Psoas muscle (tissue), 8 donors: ENCODE measurements around the gene NAA16. TPM values are rescaled to one million over a fixed set of nuclear protein-coding genes. Genes with fewer than 3 reads are reported as not detected.
"Not testable (repeated sequence)": the region's sequence is repeated elsewhere in the genome, so short reads cannot be mapped to it uniquely, and the experiment has no call there.

Experiments
- ATAC-seq, 4 donors: fragments of 200-7000 bp; cut with Tn5 transposase; one replicate each; pipeline ENCODE4 v1.9.1; 2020; ENCODE audit warnings: moderate library complexity in 3 of 4, mild to moderate bottlenecking in 2 of 4
- DNase-seq, 2 donors: peaks; one replicate each; pipeline ENCODE4 v3.0.0-alpha.2; 2020
- H3K27ac ChIP-seq: fragments of 200-600 bp; one replicate; pipeline ENCODE4 v1.8.0; 2022
- H3K27me3 ChIP-seq, 3 donors: fragments of 200-600 bp in 1 of 3; one replicate each; pipeline versions ENCODE4 v1.6.1 to v1.8.0; 2013 to 2022; ENCODE audit warnings: low read length in 2 of 3, mild to moderate bottlenecking in 2 of 3, moderate library complexity in 1 of 3; ENCODE audit not compliant: insufficient read depth in 3 of 3
- H3K36me3 ChIP-seq, 2 donors: fragments of 200-600 bp in 1 of 2; one replicate each; pipeline versions ENCODE4 v1.6.1 to v1.8.0; 2013 to 2022; ENCODE audit warnings: low read depth in 1 of 2, mild to moderate bottlenecking in 1 of 2, moderate library complexity in 1 of 2; ENCODE audit not compliant: insufficient read depth in 1 of 2
- H3K4me1 ChIP-seq: fragments of 200-600 bp; one replicate; pipeline ENCODE4 v1.8.0; 2022
- H3K4me3 ChIP-seq: fragments of 200-600 bp; one replicate; pipeline ENCODE4 v1.8.0; 2022; ENCODE audit warnings: mild to moderate bottlenecking
- H3K9me3 ChIP-seq: fragments of 200-600 bp; one replicate; pipeline ENCODE4 v1.8.0; 2022
- WGBS, 3 donors: extraction: QIAGEN DNeasy Blood & Tissue Kit; methylation state at CpG; one replicate each; pipeline versions ENCODE4 v1.1.6 to v1.1.7; 2013; 5-methylcytosine and 5-hydroxymethylcytosine counted together
- intact Hi-C, 2 donors: fragments of 100-400 bp; cut with DNase I; formaldehyde crosslinking; loops; one replicate each; pipeline versions ENCODE4 v1.11.0 to v1.14.2; 2022
- polyA plus RNA-seq, 3 donors: library from polyadenylated mRNA; stranded (reverse); fragments of 200-250 nt; gene quantifications; one replicate each; pipeline ENCODE4 v1.2.3, GENCODE V29; 2013
- total RNA-seq, 4 donors: library from RNA; stranded (reverse); fragmentation: NEBNext Ultra II Directional in 2 of 4; extraction: Animal tissue kit (Norgen Biotek cat#: 25700) in 2 of 4; gene quantifications; one replicate each; pipeline versions ENCODE4 v1.2.1 to v1.2.4, GENCODE V29; 2021 to 2023
- TF ChIP-seq, protein P1 (sequence below): fragments of 200-600 bp; IDR thresholded peaks from one replicate; pipeline ENCODE4 v1.8.0; 2022; ENCODE audit warnings: antibody characterized with exemption
- donor health status: healthy with polysubstance abuse.
- donor health status: DM: no; HTN: no; CAD: no; lungs with moderate emphysema.
- donor health status: Bipolar disorder and iron deficiency.
- donor health status: healthy.
- donor health status: DM: yes; HTN: yes; CAD: no.
- donor health status: DM: no; HTN: no; CAD: no.
- donor health status: DM: no; HTN: no; CAD: no.
- donor health status: DM: yes; HTN: yes; CAD: no.

Gene NAA16
- total and polyA plus RNA-seq, 7 donors: 3.5 to 22.3 (median 8.1) TPM

DNA sequence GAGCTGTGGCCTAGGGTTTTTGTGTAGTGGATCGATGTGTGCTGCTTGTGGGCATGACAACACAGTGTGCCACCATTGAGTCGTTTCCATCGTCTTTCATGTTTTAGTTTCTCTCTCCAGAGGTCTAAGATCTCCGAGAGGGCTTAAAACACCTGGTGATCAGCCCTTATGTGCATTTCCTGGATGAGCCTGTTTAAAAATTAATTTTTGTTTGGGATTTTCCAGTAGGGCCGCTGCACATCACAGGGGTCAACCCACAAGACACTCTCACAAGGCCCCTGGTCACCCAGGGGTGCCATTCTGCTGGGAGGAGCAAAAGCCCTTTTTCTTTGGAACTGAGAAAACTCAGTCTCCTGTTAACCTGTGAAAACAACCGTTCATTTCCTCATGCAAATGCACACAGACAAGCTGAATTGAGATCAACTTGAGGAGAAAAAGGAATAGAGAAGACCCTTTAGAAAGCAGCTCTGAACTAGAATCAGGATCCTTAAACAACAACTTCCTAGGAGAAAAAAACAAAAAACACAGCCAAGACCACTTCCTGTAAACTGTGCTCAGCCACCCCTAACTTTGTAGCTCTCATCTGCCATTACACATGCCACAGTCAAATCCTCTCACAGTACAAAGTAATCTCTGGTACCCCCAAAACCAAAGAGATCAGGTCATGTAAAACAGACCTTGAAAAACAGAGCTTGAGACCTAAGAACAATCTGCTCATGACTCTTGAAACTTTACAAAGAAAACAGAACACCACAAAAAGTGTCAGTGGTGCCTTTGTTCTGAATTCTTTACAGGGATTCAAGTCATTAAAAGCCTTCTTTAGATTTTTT lies 39.4 kb upstream of the NAA16 start:
- H3K4me3 ChIP-seq: no peak overlapping the region
- intact Hi-C loops: loop anchor here in 1 of 2 donors (5.0 kb wide), 1 partner anchor 36 kb away; no protein-coding TSS in a partner anchor
- no peak overlapping the region for H3K27ac ChIP-seq
- H3K9me3 ChIP-seq: no peaks in the 10 kb centered on the region
- no peaks in the 10 kb centered on the region for H3K27me3 ChIP-seq
- H3K36me3 ChIP-seq: no peaks in the 10 kb centered on the region
- WGBS, 3 donors: 83 to 92% (median 86%) methylated on average over 6 of the region's 6 CpGs
- ATAC-seq (no peak), DNase-seq (no peak)
- TF ChIP-seq, protein P1, sequence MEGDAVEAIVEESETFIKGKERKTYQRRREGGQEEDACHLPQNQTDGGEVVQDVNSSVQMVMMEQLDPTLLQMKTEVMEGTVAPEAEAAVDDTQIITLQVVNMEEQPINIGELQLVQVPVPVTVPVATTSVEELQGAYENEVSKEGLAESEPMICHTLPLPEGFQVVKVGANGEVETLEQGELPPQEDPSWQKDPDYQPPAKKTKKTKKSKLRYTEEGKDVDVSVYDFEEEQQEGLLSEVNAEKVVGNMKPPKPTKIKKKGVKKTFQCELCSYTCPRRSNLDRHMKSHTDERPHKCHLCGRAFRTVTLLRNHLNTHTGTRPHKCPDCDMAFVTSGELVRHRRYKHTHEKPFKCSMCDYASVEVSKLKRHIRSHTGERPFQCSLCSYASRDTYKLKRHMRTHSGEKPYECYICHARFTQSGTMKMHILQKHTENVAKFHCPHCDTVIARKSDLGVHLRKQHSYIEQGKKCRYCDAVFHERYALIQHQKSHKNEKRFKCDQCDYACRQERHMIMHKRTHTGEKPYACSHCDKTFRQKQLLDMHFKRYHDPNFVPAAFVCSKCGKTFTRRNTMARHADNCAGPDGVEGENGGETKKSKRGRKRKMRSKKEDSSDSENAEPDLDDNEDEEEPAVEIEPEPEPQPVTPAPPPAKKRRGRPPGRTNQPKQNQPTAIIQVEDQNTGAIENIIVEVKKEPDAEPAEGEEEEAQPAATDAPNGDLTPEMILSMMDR: no peak
- H3K4me1 ChIP-seq: no peaks in the 10 kb centered on the region

- no peak for DNase-seq
- H3K36me3 ChIP-seq: no peaks in the 10 kb centered on the region
- H3K27me3 ChIP-seq: no peaks in the 10 kb centered on the region
- WGBS, 3 donors: 77 to 82% (median 78%) methylated on average over 3 of the region's 3 CpGs
- intact Hi-C loops: loop anchor here in 1 of 2 donors (5.0 kb wide), 1 partner anchor 33 kb away; no protein-coding TSS in a partner anchor
- no peaks in the 10 kb centered on the region for H3K9me3 ChIP-seq
- H3K4me3 ChIP-seq: no peak overlapping the region
- H3K27ac ChIP-seq: no peak overlapping the region
- no peak for ATAC-seq
- TF ChIP-seq, protein P1: no peak
- H3K4me1 ChIP-seq: no peaks in the 10 kb centered on the region
Measured at GRCh38 chr13:41273831-41274441, 37.1 kb upstream of the NAA16 start.

DNA sequence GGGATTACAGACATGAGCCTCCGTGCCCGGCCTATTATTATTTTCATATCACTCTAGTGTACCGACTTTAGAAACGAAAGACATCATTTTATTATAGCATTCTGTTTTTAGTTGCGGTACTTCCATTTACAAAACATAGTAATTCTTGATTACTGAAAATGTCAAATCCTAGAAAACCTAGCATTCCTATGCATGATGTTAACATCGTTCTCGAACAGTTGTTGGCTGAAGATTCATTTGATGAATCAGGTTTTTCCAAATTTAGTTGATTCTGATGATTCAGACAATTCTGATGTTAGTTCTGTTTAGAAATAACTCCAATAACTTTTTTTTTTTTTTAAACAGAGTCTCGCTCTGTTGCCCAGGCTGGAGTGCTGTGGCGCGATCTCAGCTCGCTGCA lies 36.2 kb upstream of the NAA16 start:
- no peaks in the 10 kb centered on the region for H3K36me3 ChIP-seq
- WGBS, 3 donors: 92 to 93% (median 93%) methylated on average over 11 of the region's 11 CpGs
- H3K27ac ChIP-seq: no peak overlapping the region
- no peak for DNase-seq
- no peaks in the 10 kb centered on the region for H3K27me3 ChIP-seq
- intact Hi-C loops: loop anchor here in 1 of 2 donors (5.0 kb wide), 1 partner anchor 32 kb away; no protein-coding TSS in a partner anchor
- TF ChIP-seq, protein P1: no peak
- H3K4me1 ChIP-seq: no peaks in the 10 kb centered on the region
- no peak overlapping the region for H3K4me3 ChIP-seq
- ATAC-seq: no peak
- H3K9me3 ChIP-seq: no peaks in the 10 kb centered on the region

GRCh38 chr13:41276824-41277223 lies 34.2 kb upstream of the NAA16 start:
- ATAC-seq: no peak
- no peak for DNase-seq
- H3K27me3 ChIP-seq: no peaks in the 10 kb centered on the region
- no peaks in the 10 kb centered on the region for H3K9me3 ChIP-seq
- H3K27ac ChIP-seq: no peak overlapping the region
- no peaks in the 10 kb centered on the region for H3K4me1 ChIP-seq
- intact Hi-C loops: no loop called here
- H3K4me3 ChIP-seq: no peak overlapping the region
- no peaks in the 10 kb centered on the region for H3K36me3 ChIP-seq
- TF ChIP-seq, protein P1: no peak

GRCh38 chr13:41279156-41279555 lies 31.9 kb upstream of the NAA16 start:
- 58 to 63% (median 59%) methylated on average over 2 of the region's 2 CpGs for WGBS, 3 donors
- H3K4me3 ChIP-seq, H3K36me3 ChIP-seq, intact Hi-C loops, ATAC-seq, H3K27me3 ChIP-seq, H3K9me3 ChIP-seq, H3K27ac ChIP-seq, H3K4me1 ChIP-seq, DNase-seq: not testable (repeated sequence)
